ENCODE data around the gene BOC. TPM values are rescaled to one million over a fixed set of nuclear protein-coding genes. Genes with fewer than 3 reads are reported as not detected.
A peak's percentile ranks its signal among the peaks of the same experiment; 100 is the strongest.

Gene BOC
- polyA plus RNA-seq, 1 donor from 2014 or later = 0.53 TPM

DNA sequence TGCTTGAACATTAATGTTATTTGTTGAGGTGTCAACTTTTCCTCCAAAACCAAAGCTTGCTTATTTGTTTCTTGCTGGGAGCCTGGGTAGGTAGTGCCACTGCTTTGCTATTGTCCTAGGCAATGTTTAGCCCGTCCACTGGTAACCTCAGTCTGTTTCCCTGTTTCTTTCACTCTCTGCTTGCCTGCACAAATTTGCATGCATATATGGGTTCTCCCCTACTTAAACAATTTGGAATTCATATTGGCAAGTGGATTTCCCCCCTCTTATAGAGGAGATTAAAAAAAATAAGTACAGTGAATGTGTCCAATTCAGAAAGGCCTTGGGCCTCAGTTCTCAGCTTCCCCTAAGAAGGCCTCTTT lies 45.0 kb upstream of the BOC start:
- no peaks in the 10 kb centered on the region for H3F3A ChIP-seq (ENCODE audit: insufficient read depth, low read length, poor library complexity, severe bottlenecking)
- H2AFZ ChIP-seq (ENCODE audit: low read depth, low read length) = peak overlapping the region; percentile 88
- no peak overlapping the region for H3K27ac ChIP-seq (ENCODE audit: low read length)
- no peaks in the 10 kb centered on the region for H3K27me3 ChIP-seq (ENCODE audit: insufficient read depth, low read depth, low read length)
- H4K20me1 ChIP-seq (ENCODE audit: insufficient read depth) = no peaks in the 10 kb centered on the region
- no peak overlapping the region for H3K4me3 ChIP-seq (ENCODE audit: low read length)
- H3K36me3 ChIP-seq (ENCODE audit: insufficient read depth, low read length) = no peaks in the 10 kb centered on the region
- TF ChIP-seq SMC3 (conservative IDR thresholded peaks at IDR 0.05; ENCODE audit: poor library complexity) = no peak
- TF ChIP-seq, protein P1, sequence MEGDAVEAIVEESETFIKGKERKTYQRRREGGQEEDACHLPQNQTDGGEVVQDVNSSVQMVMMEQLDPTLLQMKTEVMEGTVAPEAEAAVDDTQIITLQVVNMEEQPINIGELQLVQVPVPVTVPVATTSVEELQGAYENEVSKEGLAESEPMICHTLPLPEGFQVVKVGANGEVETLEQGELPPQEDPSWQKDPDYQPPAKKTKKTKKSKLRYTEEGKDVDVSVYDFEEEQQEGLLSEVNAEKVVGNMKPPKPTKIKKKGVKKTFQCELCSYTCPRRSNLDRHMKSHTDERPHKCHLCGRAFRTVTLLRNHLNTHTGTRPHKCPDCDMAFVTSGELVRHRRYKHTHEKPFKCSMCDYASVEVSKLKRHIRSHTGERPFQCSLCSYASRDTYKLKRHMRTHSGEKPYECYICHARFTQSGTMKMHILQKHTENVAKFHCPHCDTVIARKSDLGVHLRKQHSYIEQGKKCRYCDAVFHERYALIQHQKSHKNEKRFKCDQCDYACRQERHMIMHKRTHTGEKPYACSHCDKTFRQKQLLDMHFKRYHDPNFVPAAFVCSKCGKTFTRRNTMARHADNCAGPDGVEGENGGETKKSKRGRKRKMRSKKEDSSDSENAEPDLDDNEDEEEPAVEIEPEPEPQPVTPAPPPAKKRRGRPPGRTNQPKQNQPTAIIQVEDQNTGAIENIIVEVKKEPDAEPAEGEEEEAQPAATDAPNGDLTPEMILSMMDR (IDR thresholded peaks at IDR 0.05; ENCODE audit: poor library complexity, severe bottlenecking) = no peak
- no peak for TF ChIP-seq EP300 (conservative IDR thresholded peaks at IDR 0.05; ENCODE audit: poor library complexity, severe bottlenecking)
- no peak for TF ChIP-seq RAD21 (conservative IDR thresholded peaks at IDR 0.05)
- H3K9me3 ChIP-seq (ENCODE audit: low read length) = no peaks in the 10 kb centered on the region
- peak overlapping the region; percentile 49 for H3K9ac ChIP-seq (ENCODE audit: low read length)
- H3K4me2 ChIP-seq (ENCODE audit: low read length) = no peak overlapping the region
- no peaks in the 10 kb centered on the region for H3K9me2 ChIP-seq (ENCODE audit: insufficient read depth, low read length)
- no peaks in the 10 kb centered on the region for H3K79me2 ChIP-seq (replicated peaks; ENCODE audit: insufficient read depth, low read length)

DNA sequence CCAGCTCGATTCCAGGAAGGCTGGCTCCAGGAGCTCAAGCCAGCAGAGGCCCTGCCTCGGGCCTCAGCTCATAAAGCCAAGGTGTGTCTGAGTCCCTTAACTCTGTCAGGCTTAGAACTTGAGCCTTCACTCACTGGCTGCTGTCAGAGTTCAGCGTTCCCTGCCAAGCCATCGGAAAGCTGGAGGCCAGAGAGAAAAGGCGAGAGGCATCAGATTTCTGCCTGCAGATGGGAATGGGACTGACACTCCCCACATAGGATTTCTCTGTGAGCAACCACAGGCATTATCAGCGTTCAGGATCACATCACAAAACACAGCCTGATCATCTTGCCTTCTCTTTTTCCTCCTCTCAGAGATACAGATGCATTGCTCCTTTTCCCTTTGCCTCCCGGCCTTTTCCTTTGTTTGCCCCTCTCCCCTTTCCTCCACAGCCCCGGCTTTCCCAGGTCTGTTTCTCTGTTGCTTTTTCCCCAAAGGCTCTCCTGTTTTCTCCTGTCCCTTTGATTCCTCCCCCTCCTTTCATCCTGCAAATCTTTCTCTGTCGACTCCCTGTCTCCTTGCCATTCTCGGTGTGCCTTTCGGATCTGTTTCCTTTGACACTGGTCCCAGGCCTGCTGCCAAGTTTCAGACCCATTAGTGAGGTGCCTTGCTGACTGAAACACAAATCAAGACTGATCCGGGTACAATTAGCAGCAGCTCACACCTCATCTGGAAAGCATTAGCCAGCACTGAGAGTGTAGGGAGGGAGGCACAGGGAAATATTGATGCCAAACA lies 44.5 kb upstream of the BOC start:
- H3K27ac ChIP-seq (ENCODE audit: low read length) = peak overlapping the region; percentile 15
- H3K4me2 ChIP-seq (ENCODE audit: low read length) = no peak overlapping the region
- H3K9ac ChIP-seq (ENCODE audit: low read length) = peak overlapping the region; percentile 49
- H3K9me2 ChIP-seq (ENCODE audit: insufficient read depth, low read length) = no peaks in the 10 kb centered on the region
- no peaks in the 10 kb centered on the region for H3K27me3 ChIP-seq (ENCODE audit: insufficient read depth, low read depth, low read length)
- no peaks in the 10 kb centered on the region for H3F3A ChIP-seq (ENCODE audit: insufficient read depth, low read length, poor library complexity, severe bottlenecking)
- no peaks in the 10 kb centered on the region for H4K20me1 ChIP-seq (ENCODE audit: insufficient read depth)
- TF ChIP-seq SMC3 (conservative IDR thresholded peaks at IDR 0.05; ENCODE audit: poor library complexity) (no peak), TAF1 (IDR thresholded peaks at IDR 0.05; ENCODE audit: low read depth) (no peak)
- TF ChIP-seq, protein P2, sequence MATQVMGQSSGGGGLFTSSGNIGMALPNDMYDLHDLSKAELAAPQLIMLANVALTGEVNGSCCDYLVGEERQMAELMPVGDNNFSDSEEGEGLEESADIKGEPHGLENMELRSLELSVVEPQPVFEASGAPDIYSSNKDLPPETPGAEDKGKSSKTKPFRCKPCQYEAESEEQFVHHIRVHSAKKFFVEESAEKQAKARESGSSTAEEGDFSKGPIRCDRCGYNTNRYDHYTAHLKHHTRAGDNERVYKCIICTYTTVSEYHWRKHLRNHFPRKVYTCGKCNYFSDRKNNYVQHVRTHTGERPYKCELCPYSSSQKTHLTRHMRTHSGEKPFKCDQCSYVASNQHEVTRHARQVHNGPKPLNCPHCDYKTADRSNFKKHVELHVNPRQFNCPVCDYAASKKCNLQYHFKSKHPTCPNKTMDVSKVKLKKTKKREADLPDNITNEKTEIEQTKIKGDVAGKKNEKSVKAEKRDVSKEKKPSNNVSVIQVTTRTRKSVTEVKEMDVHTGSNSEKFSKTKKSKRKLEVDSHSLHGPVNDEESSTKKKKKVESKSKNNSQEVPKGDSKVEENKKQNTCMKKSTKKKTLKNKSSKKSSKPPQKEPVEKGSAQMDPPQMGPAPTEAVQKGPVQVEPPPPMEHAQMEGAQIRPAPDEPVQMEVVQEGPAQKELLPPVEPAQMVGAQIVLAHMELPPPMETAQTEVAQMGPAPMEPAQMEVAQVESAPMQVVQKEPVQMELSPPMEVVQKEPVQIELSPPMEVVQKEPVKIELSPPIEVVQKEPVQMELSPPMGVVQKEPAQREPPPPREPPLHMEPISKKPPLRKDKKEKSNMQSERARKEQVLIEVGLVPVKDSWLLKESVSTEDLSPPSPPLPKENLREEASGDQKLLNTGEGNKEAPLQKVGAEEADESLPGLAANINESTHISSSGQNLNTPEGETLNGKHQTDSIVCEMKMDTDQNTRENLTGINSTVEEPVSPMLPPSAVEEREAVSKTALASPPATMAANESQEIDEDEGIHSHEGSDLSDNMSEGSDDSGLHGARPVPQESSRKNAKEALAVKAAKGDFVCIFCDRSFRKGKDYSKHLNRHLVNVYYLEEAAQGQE (IDR thresholded peaks at IDR 0.05; ENCODE audit: borderline replicate concordance) = peak; percentile 16
- H3K79me2 ChIP-seq (replicated peaks; ENCODE audit: insufficient read depth, low read length) = no peaks in the 10 kb centered on the region
- H2AFZ ChIP-seq (ENCODE audit: low read depth, low read length) = peak overlapping the region; percentile 88
- H3K9me3 ChIP-seq (ENCODE audit: low read length) = no peaks in the 10 kb centered on the region
- peak overlapping the region; percentile 2 for H3K4me3 ChIP-seq (ENCODE audit: low read length)
- no peaks in the 10 kb centered on the region for H3K36me3 ChIP-seq (ENCODE audit: insufficient read depth, low read length)

Measured in neural cell (in vitro differentiated cells).